CD4-positive, alpha-beta memory T cell (primary cell): ENCODE measurements around the gene AMZ1. TPM values are rescaled to one million over a fixed set of nuclear protein-coding genes. Genes with fewer than 3 reads are reported as not detected.
A peak's percentile ranks its signal among the peaks of the same experiment; 100 is the strongest.

ENCODE experiments used
- CTCF ChIA-PET: fragments of 350-600 bp; sonication (Branson Sonifier 250); formaldehyde crosslinking; loops from one replicate; lab custom pipeline; 2021; ENCODE audit warnings: inconsistent platforms; ENCODE audit not compliant: partially characterized antibody; lab: Charles Lee
- POLR2A ChIA-PET: fragments of 350-600 bp; sonication (Branson Sonifier 250); formaldehyde crosslinking; loops from one replicate; lab custom pipeline; 2021; ENCODE audit not compliant: partially characterized antibody; lab: Charles Lee
- DNase-seq, 5 donors: peaks; one replicate each; pipeline versions ENCODE4 v3.0.0 to v3.0.0-alpha.2; 2020 to 2022; ENCODE audit warnings: mixed read lengths in 1 of 5
- H3K27ac ChIP-seq: one replicate; pipeline ENCODE4 v1.7.0; 2013; ENCODE audit warnings: low read depth, low read length
- H3K27me3 ChIP-seq: 2 replicates; pipeline ENCODE4 v1.7.0; 2013; ENCODE audit warnings: mild to moderate bottlenecking, low read length, moderate library complexity; ENCODE audit not compliant: insufficient read depth
- H3K36me3 ChIP-seq: 2 replicates; pipeline ENCODE4 v1.7.0; 2013; ENCODE audit warnings: mild to moderate bottlenecking, low read length, moderate library complexity; ENCODE audit not compliant: insufficient read depth
- H3K4me1 ChIP-seq: 2 replicates; pipeline ENCODE4 v1.7.0; 2013; ENCODE audit warnings: mild to moderate bottlenecking, low read length, moderate library complexity; ENCODE audit not compliant: insufficient read depth
- H3K4me3 ChIP-seq, 2 donors: one replicate each; pipeline ENCODE4 v1.7.0; 2013; ENCODE audit warnings: low read length in 2 of 2, mild to moderate bottlenecking in 1 of 2
- H3K9me3 ChIP-seq, 2 donors: one replicate each; pipeline ENCODE4 v1.7.0; 2013; ENCODE audit warnings: low read length in 2 of 2, control low read depth in 1 of 2; ENCODE audit not compliant: control insufficient read depth in 1 of 2
- H3K27ac Mint-ChIP-seq, 7 donors: one replicate each; pipeline ENCODE4 v1.8.0; 2020 to 2021; ENCODE audit warnings: mixed read lengths in 7 of 7, mild to moderate bottlenecking in 6 of 7, inconsistent platforms in 3 of 7, moderate library complexity in 3 of 7
- H3K27me3 Mint-ChIP-seq, 2 donors: one replicate each; pipeline ENCODE4 v1.8.0; 2020 to 2021; ENCODE audit warnings: mixed read lengths in 2 of 2
- H3K36me3 Mint-ChIP-seq, 2 donors: one replicate each; pipeline ENCODE4 v1.8.0; 2020 to 2021; ENCODE audit warnings: mixed read lengths in 2 of 2, inconsistent platforms in 1 of 2, mild to moderate bottlenecking in 1 of 2
- H3K4me1 Mint-ChIP-seq, 4 donors: one replicate each; pipeline ENCODE4 v1.8.0; 2020 to 2021; ENCODE audit warnings: mixed read lengths in 4 of 4, mild to moderate bottlenecking in 1 of 4
- H3K4me3 Mint-ChIP-seq, 8 donors: one replicate each; pipeline ENCODE4 v1.8.0; 2020 to 2021; ENCODE audit warnings: mixed read lengths in 8 of 8, mild to moderate bottlenecking in 7 of 8, moderate library complexity in 6 of 8, inconsistent platforms in 3 of 8
- H3K9me3 Mint-ChIP-seq, 8 donors: one replicate each; pipeline ENCODE4 v1.8.0; 2020 to 2021; ENCODE audit warnings: mixed read lengths in 8 of 8, mild to moderate bottlenecking in 5 of 8, inconsistent platforms in 3 of 8, moderate library complexity in 1 of 8
- intact Hi-C: fragments of 100-400 bp; cut with micrococcal nuclease; formaldehyde crosslinking; loops from one replicate; pipeline ENCODE4 v1.15.1; 2023
- polyA plus RNA-seq, 2 donors: library from polyadenylated mRNA; unstranded; fragments of 300-500 nt; fragmentation: Illumina TruSeq; gene quantifications; one replicate each; pipeline ENCODE4 v1.2.3, GENCODE V29; 2021
- total RNA-seq, 2 experiments: library from RNA; stranded (reverse); gene quantifications; one replicate each; pipeline ENCODE4 v1.2.3, GENCODE V29; 2021

The AMZ1 gene
- total and polyA plus RNA-seq, 4 experiments from 2014 or later, result 0.15 to 2.0 (median 1.6) TPM; not detected in 1

DNA sequence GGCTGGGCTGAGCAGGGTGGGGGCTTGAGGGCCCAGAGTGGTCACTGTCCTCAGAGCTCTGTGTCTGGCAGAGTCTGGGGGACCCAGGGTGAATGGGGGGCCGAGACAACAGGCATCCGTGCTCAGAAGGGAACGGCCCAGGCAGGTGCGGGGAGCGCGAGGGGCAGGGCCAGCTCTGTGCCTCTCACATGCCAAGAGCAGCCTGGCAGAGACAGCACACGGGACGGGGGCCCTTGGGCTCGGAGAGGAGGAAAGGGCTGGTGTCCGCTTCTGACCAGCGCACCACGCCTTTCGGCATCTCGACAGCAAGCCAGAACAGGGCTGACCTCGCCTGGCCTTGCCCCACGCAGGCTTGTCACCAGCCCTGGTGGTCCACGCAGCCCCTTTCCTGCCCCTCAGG lies 13.4 kb downstream of the AMZ1 start:
- CTCF ChIA-PET, result interaction anchor here (0.8 to 6.0 kb wide), 2 partner anchors 9 to 30 kb away, joined by 3 to 85 read pairs; no protein-coding TSS in a partner anchor
- intact Hi-C loops, result no loop called here
- Histone ChIP-seq H3K27me3 (no peaks in the 10 kb centered on the region), H3K9me3 (no peaks in the 10 kb centered on the region), H3K27ac (no peak overlapping the region), H3K4me1 (peaks cover 21% of the 10 kb centered on the region), H3K4me3 (no peak overlapping the region), H3K36me3 (no peaks in the 10 kb centered on the region)
- DNase-seq, result no peak
- Mint-ChIP-seq H3K36me3 (no peaks in the 10 kb centered on the region), H3K27ac (no peak overlapping the region), H3K4me3 (no peak overlapping the region), H3K27me3 (no peaks in the 10 kb centered on the region), H3K4me1 (peaks cover 18 to 25% (median 22%) of the 10 kb centered on the region in 4 donors), H3K9me3 (no peaks in the 10 kb centered on the region)
- POLR2A ChIA-PET, result interaction anchor here (1.2 to 3.3 kb wide), 2 partner anchors 9 to 14 kb away, joined by 3 to 57 read pairs; no protein-coding TSS in a partner anchor

DNA sequence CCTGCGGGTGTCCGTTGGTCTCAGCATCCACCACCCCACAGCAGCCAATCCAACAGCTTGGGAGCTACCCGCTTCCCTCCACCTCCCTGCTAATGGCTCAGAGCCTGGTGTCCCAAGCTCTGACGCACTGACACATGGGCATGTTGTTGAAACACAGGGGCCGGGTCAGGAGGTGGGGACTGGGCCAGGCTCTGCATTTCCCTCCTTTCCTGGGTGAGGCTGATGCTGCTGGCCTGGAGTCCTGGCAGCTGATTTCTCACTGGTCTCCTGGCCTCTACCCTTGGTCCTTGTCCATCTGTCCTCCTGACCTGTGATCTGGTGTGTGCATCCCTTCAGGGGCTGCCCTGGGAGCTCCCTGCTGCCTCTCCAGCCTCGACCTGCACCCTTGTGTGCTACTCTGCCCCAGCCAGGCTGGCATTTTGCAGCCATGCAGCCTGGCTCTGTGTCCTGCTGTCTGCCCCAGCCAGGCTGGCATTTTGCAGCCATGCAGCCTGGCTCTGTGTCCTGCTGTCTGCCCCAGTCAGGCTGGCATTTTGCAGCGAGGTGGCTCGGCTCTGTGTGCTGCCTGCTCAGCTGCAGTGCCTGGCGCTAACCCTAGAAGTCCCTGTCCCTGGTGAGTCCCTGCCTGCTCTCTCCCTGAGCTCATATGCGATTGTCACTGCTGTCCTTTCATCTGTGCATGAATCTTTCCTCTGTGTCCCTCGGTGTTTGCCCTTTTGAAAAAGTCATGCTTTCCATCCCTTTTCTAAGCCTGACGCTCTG lies 14.0 kb downstream of the AMZ1 start:
- no peaks in the 10 kb centered on the region for H3K27me3 ChIP-seq
- H3K9me3 ChIP-seq, result no peaks in the 10 kb centered on the region
- H3K27ac ChIP-seq, result no peak overlapping the region
- Mint-ChIP-seq H3K27ac (peak overlapping the region in 4 of 7 donors; percentile 43 to 81 (median 56)), H3K36me3 (no peaks in the 10 kb centered on the region), H3K27me3 (no peaks in the 10 kb centered on the region), H3K4me1 (peaks cover 18 to 25% (median 22%) of the 10 kb centered on the region in 4 donors), H3K4me3 (peak overlapping the region in 1 of 8 donors; percentile 15), H3K9me3 (no peaks in the 10 kb centered on the region)
- ChIA-PET CTCF (interaction anchor here (0.8 to 6.0 kb wide), 3 partner anchors 8 to 30 kb away, joined by 3 to 85 read pairs (median 4); no protein-coding TSS in a partner anchor), POLR2A (interaction anchor here (1.2 kb wide), 1 partner anchor 13 kb away, joined by 3 read pairs; no protein-coding TSS in a partner anchor)
- H3K4me1 ChIP-seq, result peaks cover 21% of the 10 kb centered on the region
- H3K4me3 ChIP-seq, result no peak overlapping the region
- intact Hi-C loops, result no loop called here
- no peaks in the 10 kb centered on the region for H3K36me3 ChIP-seq
- no peak for DNase-seq

DNA sequence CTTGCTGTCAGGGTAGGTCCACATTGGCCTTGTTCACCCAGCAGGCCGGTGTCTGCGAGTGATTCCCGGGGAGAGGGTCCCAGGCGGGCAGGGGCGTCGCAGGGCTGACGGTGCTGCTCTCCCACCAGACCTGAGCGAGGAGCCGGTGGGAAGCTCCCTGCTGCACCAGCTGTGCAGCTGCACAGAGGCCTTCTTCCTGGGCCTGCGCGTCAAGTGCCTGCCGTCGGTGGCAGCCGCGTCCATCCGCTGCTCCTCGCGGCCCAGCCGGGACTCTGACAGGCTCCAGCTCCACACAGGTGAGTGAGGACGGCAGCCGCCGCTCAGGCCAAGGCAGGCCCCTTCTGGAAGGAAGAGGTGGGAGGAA lies 14.6 kb downstream of the AMZ1 start:
- intact Hi-C loops, result no loop called here
- H3K36me3 Mint-ChIP-seq, result no peaks in the 10 kb centered on the region

DNA sequence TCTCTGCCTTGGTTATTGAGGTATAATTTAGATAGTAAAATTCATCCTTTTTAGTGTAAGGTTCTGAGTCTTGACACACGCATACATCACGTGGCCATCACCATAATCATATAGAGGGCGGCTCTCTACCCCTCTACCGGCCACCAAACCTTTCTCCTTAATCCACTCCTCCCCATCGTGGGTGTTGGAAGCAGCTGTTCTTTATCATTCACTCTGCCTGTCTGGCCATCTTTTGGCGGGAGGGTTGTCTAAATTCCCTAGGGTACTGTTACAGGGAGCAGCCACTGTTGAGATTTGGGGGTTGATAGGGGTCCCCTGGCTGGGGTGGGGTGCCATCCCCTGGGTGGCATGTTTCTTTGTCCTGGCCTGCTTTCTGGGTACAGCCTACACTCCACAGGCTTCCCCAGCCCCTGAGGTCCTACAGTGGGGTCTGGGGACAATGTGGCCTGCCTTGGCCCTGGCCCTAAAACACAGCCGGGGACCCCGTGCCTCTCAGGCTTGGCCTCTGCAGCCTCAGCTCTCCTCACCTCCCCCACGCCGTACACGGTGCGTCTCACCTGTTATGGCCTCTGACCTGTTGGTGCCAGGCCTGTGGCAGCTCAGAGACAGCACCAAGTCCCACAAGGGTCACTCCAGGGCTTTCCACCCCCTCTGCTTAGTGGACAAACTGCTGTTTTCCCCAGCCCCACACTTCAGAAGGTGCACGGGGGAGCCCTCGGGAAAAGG lies 17.5 kb downstream of the AMZ1 start:
- no peaks in the 10 kb centered on the region for H3K9me3 ChIP-seq
- Mint-ChIP-seq H3K27me3 (no peaks in the 10 kb centered on the region), H3K4me1 (peaks cover 9 to 16% (median 14%) of the 10 kb centered on the region in 4 donors), H3K4me3 (no peak overlapping the region), H3K27ac (peak overlapping the region in 1 of 7 donors; percentile 38), H3K9me3 (no peaks in the 10 kb centered on the region), H3K36me3 (no peaks in the 10 kb centered on the region)
- intact Hi-C loops, result no loop called here
- H3K36me3 ChIP-seq, result no peaks in the 10 kb centered on the region
- ChIA-PET POLR2A (no interaction called here), CTCF (interaction anchor here (0.6 to 16.2 kb wide), 4 partner anchors 11 to 253 kb away, joined by 3 to 220 read pairs (median 3); no protein-coding TSS in a partner anchor)
- no peak overlapping the region for H3K4me3 ChIP-seq
- no peak overlapping the region for H3K27ac ChIP-seq
- H3K27me3 ChIP-seq, result no peaks in the 10 kb centered on the region
- peaks cover 18% of the 10 kb centered on the region for H3K4me1 ChIP-seq
- no peak for DNase-seq

More for the DNA sequence above, 14.6 kb downstream of the AMZ1 start:
- Histone ChIP-seq H3K9me3 (no peaks in the 10 kb centered on the region), H3K4me3 (no peak overlapping the region), H3K27me3 (no peaks in the 10 kb centered on the region), H3K4me1 (peaks cover 21% of the 10 kb centered on the region), H3K27ac (no peak overlapping the region), H3K36me3 (no peaks in the 10 kb centered on the region)
- Mint-ChIP-seq H3K4me3 (no peak overlapping the region), H3K27ac (peak overlapping the region in 2 of 7 donors; percentile 43 to 81), H3K9me3 (no peaks in the 10 kb centered on the region), H3K27me3 (no peaks in the 10 kb centered on the region), H3K4me1 (peaks cover 18 to 25% (median 22%) of the 10 kb centered on the region in 4 donors)
- no peak for DNase-seq
- POLR2A ChIA-PET, result interaction anchor here (1.2 kb wide), 1 partner anchor 13 kb away, joined by 3 read pairs; no protein-coding TSS in a partner anchor
- CTCF ChIA-PET, result interaction anchor here (0.9 kb wide), 1 partner anchor 21 kb away, joined by 4 read pairs; no protein-coding TSS in a partner anchor

DNA sequence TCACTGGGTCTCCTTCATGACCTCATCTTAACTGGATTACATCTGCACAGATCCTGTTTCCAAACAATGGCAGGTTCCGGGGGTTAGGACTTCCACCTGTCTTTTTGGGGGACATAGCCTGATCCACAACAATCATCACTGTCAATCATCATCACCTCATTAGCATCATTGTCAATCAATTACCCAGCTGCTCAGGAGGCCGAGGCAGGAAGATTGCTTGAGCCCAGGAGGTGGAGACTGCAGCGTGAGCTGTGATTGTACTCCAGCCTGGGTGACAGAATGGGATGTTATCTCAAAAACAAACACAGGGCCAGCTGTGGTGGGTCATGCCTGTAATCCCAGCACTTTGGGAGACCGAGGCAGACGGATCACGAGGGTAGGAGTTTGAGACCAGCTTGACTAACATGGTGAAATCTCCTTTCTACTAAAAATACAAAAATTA lies 18.7 kb downstream of the AMZ1 start:
- no peak for DNase-seq
- Histone ChIP-seq H3K4me3 (no peak overlapping the region), H3K27me3 (no peaks in the 10 kb centered on the region), H3K27ac (no peak overlapping the region), H3K9me3 (no peaks in the 10 kb centered on the region), H3K4me1 (peaks cover 30% of the 10 kb centered on the region), H3K36me3 (no peaks in the 10 kb centered on the region)
- ChIA-PET POLR2A (no interaction called here), CTCF (interaction anchor here (5.7 to 16.2 kb wide), 2 partner anchors 13 to 37 kb away, joined by 64 to 220 read pairs; no protein-coding TSS in a partner anchor)
- no peak overlapping the region for H3K27ac Mint-ChIP-seq
- no peak overlapping the region for H3K4me3 Mint-ChIP-seq
- no peaks in the 10 kb centered on the region for H3K36me3 Mint-ChIP-seq
- H3K9me3 Mint-ChIP-seq, result no peaks in the 10 kb centered on the region
- intact Hi-C loops, result no loop called here
- no peaks in the 10 kb centered on the region for H3K27me3 Mint-ChIP-seq
- peaks cover 17 to 26% (median 23%) of the 10 kb centered on the region in 4 donors for H3K4me1 Mint-ChIP-seq

DNA sequence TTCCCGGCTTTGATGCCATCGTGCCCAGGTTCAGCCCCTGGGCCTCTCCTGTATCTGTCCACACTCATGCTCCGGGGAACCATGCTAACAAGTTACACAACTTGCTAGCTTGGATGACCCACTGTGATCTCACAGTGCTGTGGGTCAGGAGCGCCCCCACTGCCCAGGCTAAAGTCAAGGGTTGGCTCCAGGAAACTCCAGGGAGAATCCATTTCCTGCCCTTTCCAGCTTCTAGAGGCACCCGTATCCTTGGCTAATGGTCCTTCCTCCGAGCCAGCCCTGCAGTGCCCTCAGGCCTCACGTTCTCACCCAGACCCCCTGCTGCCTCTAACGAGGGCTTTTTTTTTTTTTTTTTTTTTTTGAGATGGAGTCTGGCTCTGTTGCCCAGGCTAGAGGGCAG lies 19.5 kb downstream of the AMZ1 start:
- no peaks in the 10 kb centered on the region for H3K27me3 Mint-ChIP-seq
- H3K27me3 ChIP-seq, result no peaks in the 10 kb centered on the region
- intact Hi-C loops, result no loop called here
- no peaks in the 10 kb centered on the region for H3K36me3 Mint-ChIP-seq
- ChIA-PET CTCF (interaction anchor here (1.0 to 16.2 kb wide), 4 partner anchors 8 to 37 kb away, joined by 3 to 220 read pairs (median 74); no protein-coding TSS in a partner anchor), POLR2A (interaction anchor here (1.5 kb wide), 1 partner anchor 196 kb away, joined by 3 read pairs; no protein-coding TSS in a partner anchor)
- no peak overlapping the region for H3K27ac ChIP-seq
- no peaks in the 10 kb centered on the region for H3K9me3 ChIP-seq
- no peaks in the 10 kb centered on the region for H3K9me3 Mint-ChIP-seq
- no peaks in the 10 kb centered on the region for H3K36me3 ChIP-seq
- DNase-seq, result no peak
- no peak overlapping the region for H3K4me3 ChIP-seq
- H3K4me3 Mint-ChIP-seq, result no peak overlapping the region
- H3K27ac Mint-ChIP-seq, result no peak overlapping the region
- peaks cover 37% of the 10 kb centered on the region for H3K4me1 ChIP-seq
- H3K4me1 Mint-ChIP-seq, result peaks cover 15 to 26% (median 19%) of the 10 kb centered on the region in 4 donors
